DOHH2 (cell line): Measurements from ENCODE around the gene MARCHF10.

Experiments used
- H3F3A ChIP-seq: fragments of 200-600 bp; sonication (generic), shearing (Covaris generic); 2 replicates; pipeline ENCODE4 v1.6.0; 2016; ENCODE audit warnings: antibody characterized with exemption, mild to moderate bottlenecking; ENCODE audit not compliant: control insufficient read depth, insufficient read depth
- H3K27ac ChIP-seq: fragments of 200-600 bp; sonication (generic); 2 replicates; pipeline ENCODE4 v1.5.1; 2014; ENCODE audit warnings: low read depth, mild to moderate bottlenecking, low read length, moderate library complexity
- H3K27me3 ChIP-seq: fragments of 200-600 bp; sonication (generic); 2 replicates; pipeline ENCODE4 v1.6.1; 2014; ENCODE audit warnings: mild to moderate bottlenecking, low read length, mixed read lengths; ENCODE audit not compliant: control insufficient read depth
- H3K36me3 ChIP-seq: fragments of 200-600 bp; sonication (generic); 2 replicates; pipeline ENCODE4 v1.6.1; 2014; ENCODE audit warnings: mild to moderate bottlenecking, low read length, moderate library complexity, mixed read lengths; ENCODE audit not compliant: control insufficient read depth
- H3K4me1 ChIP-seq: fragments of 200-600 bp; sonication (generic); 2 replicates; pipeline ENCODE4 v1.6.1; 2014; ENCODE audit warnings: mild to moderate bottlenecking, low read length, mixed read lengths; ENCODE audit not compliant: control insufficient read depth
- H3K4me2 ChIP-seq: fragments of 200-600 bp; sonication (generic); 2 replicates; pipeline ENCODE4 v1.6.0; 2014; ENCODE audit warnings: mild to moderate bottlenecking, low read length, moderate library complexity
- H3K4me3 ChIP-seq: fragments of 200-600 bp; sonication (generic); 2 replicates; pipeline ENCODE4 v1.5.1; 2014; ENCODE audit warnings: mild to moderate bottlenecking, low read length, mixed read lengths
- H3K79me2 ChIP-seq: fragments of 200-600 bp; sonication (generic); 2 replicates; pipeline ENCODE4 v1.6.1; 2014; ENCODE audit warnings: mild to moderate bottlenecking, low read length, mixed read lengths; ENCODE audit not compliant: control insufficient read depth
- H3K9me2 ChIP-seq: fragments of 200-600 bp; sonication (generic); replicated peaks from 2 replicates; pipeline ENCODE4 v1.6.1; 2014; ENCODE audit warnings: mild to moderate bottlenecking, low read length, mixed read lengths; ENCODE audit not compliant: control insufficient read depth
- H3K9me3 ChIP-seq: fragments of 200-600 bp; sonication (generic); 2 replicates; pipeline ENCODE4 v1.6.1; 2014; ENCODE audit warnings: antibody characterized with exemption, low read length, mixed read lengths; ENCODE audit not compliant: control insufficient read depth, insufficient read depth
- H4K20me1 ChIP-seq: fragments of 200-600 bp; sonication (generic); 2 replicates; pipeline ENCODE4 v1.6.0; 2014; ENCODE audit warnings: low read depth, mild to moderate bottlenecking, antibody characterized with exemption, low read length, moderate library complexity; ENCODE audit not compliant: control insufficient read depth, insufficient read depth
- EZH2phosphoT487 ChIP-seq: fragments of 200-600 bp; sonication (generic); IDR thresholded peaks from 2 replicates; pipeline ENCODE4 v1.6.1; 2017; ENCODE audit warnings: borderline replicate concordance, mild to moderate bottlenecking, antibody characterized with exemption, low read length, moderate library complexity, mixed read lengths
- TF ChIP-seq, protein P1 (sequence below): fragments of 200-600 bp; sonication (generic); IDR thresholded peaks from one replicate; pipeline ENCODE4 v1.5.1; 2014; ENCODE audit warnings: antibody characterized with exemption, mild to moderate bottlenecking, low read depth, low read length; ENCODE audit not compliant: poor library complexity, severe bottlenecking

The MARCHF10 gene

DNA sequence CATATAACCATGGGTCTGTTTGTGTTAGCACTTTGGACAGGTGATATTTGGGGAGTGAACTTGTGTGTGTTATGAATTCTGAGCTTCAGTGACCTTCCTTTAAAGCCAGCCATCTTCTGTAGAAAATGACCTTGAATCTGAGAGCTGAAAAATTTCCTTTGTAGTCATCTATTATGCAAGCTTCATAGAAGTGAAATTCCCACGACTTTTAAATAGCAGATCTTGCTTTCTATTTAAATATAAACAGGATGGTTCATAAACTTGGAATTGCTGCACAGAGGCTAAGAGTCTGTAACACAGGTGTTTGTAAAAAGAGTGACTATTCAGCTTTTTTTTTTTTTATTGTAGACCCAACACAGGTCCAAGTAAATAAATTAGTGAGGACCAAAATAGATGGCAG is 85.5 kb downstream of the MARCHF10 start:
- Histone ChIP-seq H3K36me3 (no peaks in the 10 kb centered on the region), H3K4me1 (0 out of 2 replicates have a peak, but pooled peaks cover 7% of the 10 kb centered on the region), H3K9me2 (no peaks in the 10 kb centered on the region), H3K79me2 (no peaks in the 10 kb centered on the region), H4K20me1 (no peaks in the 10 kb centered on the region), H3K4me2 (no peak overlapping the region), H3F3A (no peaks in the 10 kb centered on the region), H3K4me3 (no peak overlapping the region), H3K27ac (no peak overlapping the region), H3K27me3 (peaks cover 23% of the 10 kb centered on the region), H3K9me3 (no peaks in the 10 kb centered on the region)
- TF ChIP-seq, protein P1, sequence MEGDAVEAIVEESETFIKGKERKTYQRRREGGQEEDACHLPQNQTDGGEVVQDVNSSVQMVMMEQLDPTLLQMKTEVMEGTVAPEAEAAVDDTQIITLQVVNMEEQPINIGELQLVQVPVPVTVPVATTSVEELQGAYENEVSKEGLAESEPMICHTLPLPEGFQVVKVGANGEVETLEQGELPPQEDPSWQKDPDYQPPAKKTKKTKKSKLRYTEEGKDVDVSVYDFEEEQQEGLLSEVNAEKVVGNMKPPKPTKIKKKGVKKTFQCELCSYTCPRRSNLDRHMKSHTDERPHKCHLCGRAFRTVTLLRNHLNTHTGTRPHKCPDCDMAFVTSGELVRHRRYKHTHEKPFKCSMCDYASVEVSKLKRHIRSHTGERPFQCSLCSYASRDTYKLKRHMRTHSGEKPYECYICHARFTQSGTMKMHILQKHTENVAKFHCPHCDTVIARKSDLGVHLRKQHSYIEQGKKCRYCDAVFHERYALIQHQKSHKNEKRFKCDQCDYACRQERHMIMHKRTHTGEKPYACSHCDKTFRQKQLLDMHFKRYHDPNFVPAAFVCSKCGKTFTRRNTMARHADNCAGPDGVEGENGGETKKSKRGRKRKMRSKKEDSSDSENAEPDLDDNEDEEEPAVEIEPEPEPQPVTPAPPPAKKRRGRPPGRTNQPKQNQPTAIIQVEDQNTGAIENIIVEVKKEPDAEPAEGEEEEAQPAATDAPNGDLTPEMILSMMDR, result no peak
- no peak for TF ChIP-seq EZH2phosphoT487

DNA sequence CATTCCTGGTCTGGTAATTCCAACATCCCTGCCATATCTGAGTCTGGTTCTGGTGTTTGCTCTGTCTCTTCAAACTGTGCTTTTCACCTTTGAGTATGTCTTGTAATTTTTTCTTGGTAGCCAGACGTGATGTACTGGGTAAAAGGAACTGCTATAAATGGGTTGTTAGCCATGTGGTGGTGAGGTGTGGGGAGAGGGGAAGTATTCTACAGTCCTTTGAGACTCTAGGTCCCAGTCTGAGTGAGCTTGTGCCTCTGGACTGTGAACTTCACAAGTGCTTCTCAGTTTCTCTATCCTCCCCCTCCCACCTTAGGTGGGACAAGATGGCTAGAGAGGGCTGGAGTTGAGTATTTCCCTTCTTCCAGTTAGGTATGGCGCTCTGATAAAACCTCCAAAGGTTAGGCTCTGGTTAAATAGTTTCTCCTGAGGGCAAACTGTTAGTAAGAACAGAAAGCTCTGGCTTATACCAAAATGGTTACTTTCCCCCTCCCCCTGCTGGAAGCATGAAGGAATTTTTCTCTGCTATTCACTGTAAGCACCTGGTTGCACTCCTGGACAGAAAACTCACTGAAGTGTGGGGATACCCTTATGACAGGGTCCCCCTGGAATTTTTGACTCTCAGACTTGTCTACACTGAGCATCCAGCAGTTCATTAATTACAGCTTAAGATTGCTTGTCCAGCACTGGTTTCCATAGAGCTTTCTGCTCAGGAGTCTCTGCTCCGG is 87.8 kb downstream of the MARCHF10 start:
- Histone ChIP-seq H3K4me1 (0 out of 2 replicates have a peak, but pooled peaks cover 7% of the 10 kb centered on the region), H3K27me3 (peaks cover 20% of the 10 kb centered on the region), H3K4me3 (no peak overlapping the region), H4K20me1 (no peaks in the 10 kb centered on the region), H3K79me2 (no peaks in the 10 kb centered on the region), H3K27ac (no peak overlapping the region), H3K36me3 (no peaks in the 10 kb centered on the region), H3K9me2 (no peaks in the 10 kb centered on the region), H3K9me3 (no peaks in the 10 kb centered on the region), H3K4me2 (no peak overlapping the region), H3F3A (no peaks in the 10 kb centered on the region)
- TF ChIP-seq, protein P1, result peak; percentile 10
- no peak for TF ChIP-seq EZH2phosphoT487

DNA sequence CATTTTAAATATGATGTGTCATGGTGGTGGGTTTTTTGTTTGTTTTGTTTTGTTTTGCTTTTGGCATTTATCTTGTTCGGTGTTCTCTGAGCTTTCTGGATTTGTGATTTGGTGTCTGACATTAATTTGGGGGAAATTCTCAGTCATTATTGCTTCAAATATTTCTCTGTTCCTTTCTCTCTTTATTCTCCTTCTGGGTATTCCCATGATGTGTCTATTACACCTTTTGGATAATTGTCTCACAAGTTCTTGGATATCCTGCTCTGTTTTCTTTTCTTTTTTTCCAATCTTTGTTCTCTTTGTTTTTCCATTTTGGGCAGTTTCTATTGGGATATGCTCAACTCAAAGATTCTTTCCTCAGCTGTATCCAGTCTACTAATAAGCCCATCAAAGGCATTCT is 88.5 kb downstream of the MARCHF10 start:
- H3F3A ChIP-seq, result no peaks in the 10 kb centered on the region
- no peaks in the 10 kb centered on the region for H3K9me3 ChIP-seq
- no peak overlapping the region for H3K4me3 ChIP-seq
- peaks cover 13% of the 10 kb centered on the region for H3K27me3 ChIP-seq
- 0 out of 2 replicates have a peak, but pooled peaks cover 3% of the 10 kb centered on the region for H3K4me1 ChIP-seq
- H3K4me2 ChIP-seq, result no peak overlapping the region
- no peaks in the 10 kb centered on the region for H4K20me1 ChIP-seq
- no peak overlapping the region for H3K27ac ChIP-seq
- TF ChIP-seq, protein P1, result no peak
- TF ChIP-seq EZH2phosphoT487, result no peak
- H3K9me2 ChIP-seq, result no peaks in the 10 kb centered on the region
- H3K79me2 ChIP-seq, result no peaks in the 10 kb centered on the region
- H3K36me3 ChIP-seq, result no peaks in the 10 kb centered on the region
